HL-60 (cell line): ENCODE measurements around the gene RNF167.

ENCODE experiments used
- DNase-seq, 2 experiments: peaks; one replicate each; pipeline ENCODE4 v3.0.0-alpha.2; 2010 to 2020; ENCODE audit warnings: low read depth in 1 of 2, low spot score in 1 of 2
- H3K27ac ChIP-seq: fragments of 250-450 bp; sonication (Bioruptor Pico); replicated peaks from 2 replicates; pipeline ENCODE4 v1.5.1; 2020; ENCODE audit warnings: mild to moderate bottlenecking, moderate library complexity
- H3K27me3 ChIP-seq: fragments of 250-450 bp; sonication (Bioruptor Pico); 2 replicates; pipeline ENCODE4 v1.5.1; 2021; ENCODE audit warnings: mild to moderate bottlenecking, moderate library complexity; ENCODE audit not compliant: insufficient read depth, poor library complexity, severe bottlenecking
- H3K4me3 ChIP-seq: replicated peaks from 2 replicates; pipeline ENCODE4 v1.5.1; 2011; ENCODE audit warnings: mild to moderate bottlenecking, control low read depth, low read length; ENCODE audit not compliant: insufficient read depth
- GABPA ChIP-seq: IDR thresholded peaks from 2 replicates; pipeline ENCODE4 v1.6.1; 2012; ENCODE audit warnings: low read depth
- POLR2AphosphoS5 ChIP-seq: IDR thresholded peaks from 2 replicates; pipeline ENCODE4 v1.6.1; 2012; ENCODE audit warnings: low read depth
- SPI1 ChIP-seq: IDR thresholded peaks from 2 replicates; pipeline ENCODE4 v1.6.1; 2012; ENCODE audit warnings: low read depth, mild to moderate bottlenecking, borderline replicate concordance
- TF ChIP-seq, protein P1 (sequence below): IDR thresholded peaks from one replicate; pipeline ENCODE4 v1.5.1; 2011; ENCODE audit warnings: low read length, control low read depth, inconsistent platforms; ENCODE audit not compliant: insufficient read depth
- TF ChIP-seq, protein P2 (sequence below): IDR thresholded peaks from 2 replicates; pipeline ENCODE4 v1.6.1; 2012; ENCODE audit warnings: low read depth; ENCODE audit not compliant: insufficient replicate concordance

Gene RNF167

DNA sequence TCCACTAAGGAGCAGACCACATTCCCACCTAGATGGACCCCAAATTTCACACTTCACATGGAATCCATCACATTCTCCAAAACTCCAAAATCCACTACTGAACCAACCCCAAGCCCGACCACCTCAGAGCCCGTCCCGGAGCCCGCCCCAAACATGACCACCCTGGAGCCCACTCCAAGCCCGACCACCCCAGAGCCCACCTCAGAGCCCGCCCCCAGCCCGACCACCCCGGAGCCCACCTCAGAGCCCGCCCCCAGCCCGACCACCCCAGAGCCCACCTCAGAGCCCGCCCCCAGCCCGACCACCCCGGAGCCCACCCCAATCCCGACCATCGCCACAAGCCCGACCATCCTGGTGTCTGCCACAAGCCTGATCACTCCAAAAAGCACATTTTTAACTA, 6.4 kb upstream of the RNF167 start:
- DNase-seq = no peak
- Histone ChIP-seq H3K27me3 (no peaks in the 10 kb centered on the region), H3K27ac (no peak overlapping the region), H3K4me3 (no peak overlapping the region)
- TF ChIP-seq, protein P1, sequence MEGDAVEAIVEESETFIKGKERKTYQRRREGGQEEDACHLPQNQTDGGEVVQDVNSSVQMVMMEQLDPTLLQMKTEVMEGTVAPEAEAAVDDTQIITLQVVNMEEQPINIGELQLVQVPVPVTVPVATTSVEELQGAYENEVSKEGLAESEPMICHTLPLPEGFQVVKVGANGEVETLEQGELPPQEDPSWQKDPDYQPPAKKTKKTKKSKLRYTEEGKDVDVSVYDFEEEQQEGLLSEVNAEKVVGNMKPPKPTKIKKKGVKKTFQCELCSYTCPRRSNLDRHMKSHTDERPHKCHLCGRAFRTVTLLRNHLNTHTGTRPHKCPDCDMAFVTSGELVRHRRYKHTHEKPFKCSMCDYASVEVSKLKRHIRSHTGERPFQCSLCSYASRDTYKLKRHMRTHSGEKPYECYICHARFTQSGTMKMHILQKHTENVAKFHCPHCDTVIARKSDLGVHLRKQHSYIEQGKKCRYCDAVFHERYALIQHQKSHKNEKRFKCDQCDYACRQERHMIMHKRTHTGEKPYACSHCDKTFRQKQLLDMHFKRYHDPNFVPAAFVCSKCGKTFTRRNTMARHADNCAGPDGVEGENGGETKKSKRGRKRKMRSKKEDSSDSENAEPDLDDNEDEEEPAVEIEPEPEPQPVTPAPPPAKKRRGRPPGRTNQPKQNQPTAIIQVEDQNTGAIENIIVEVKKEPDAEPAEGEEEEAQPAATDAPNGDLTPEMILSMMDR = no peak
- TF ChIP-seq SPI1 (no peak), GABPA (no peak), POLR2AphosphoS5 (no peak)
- TF ChIP-seq, protein P2, sequence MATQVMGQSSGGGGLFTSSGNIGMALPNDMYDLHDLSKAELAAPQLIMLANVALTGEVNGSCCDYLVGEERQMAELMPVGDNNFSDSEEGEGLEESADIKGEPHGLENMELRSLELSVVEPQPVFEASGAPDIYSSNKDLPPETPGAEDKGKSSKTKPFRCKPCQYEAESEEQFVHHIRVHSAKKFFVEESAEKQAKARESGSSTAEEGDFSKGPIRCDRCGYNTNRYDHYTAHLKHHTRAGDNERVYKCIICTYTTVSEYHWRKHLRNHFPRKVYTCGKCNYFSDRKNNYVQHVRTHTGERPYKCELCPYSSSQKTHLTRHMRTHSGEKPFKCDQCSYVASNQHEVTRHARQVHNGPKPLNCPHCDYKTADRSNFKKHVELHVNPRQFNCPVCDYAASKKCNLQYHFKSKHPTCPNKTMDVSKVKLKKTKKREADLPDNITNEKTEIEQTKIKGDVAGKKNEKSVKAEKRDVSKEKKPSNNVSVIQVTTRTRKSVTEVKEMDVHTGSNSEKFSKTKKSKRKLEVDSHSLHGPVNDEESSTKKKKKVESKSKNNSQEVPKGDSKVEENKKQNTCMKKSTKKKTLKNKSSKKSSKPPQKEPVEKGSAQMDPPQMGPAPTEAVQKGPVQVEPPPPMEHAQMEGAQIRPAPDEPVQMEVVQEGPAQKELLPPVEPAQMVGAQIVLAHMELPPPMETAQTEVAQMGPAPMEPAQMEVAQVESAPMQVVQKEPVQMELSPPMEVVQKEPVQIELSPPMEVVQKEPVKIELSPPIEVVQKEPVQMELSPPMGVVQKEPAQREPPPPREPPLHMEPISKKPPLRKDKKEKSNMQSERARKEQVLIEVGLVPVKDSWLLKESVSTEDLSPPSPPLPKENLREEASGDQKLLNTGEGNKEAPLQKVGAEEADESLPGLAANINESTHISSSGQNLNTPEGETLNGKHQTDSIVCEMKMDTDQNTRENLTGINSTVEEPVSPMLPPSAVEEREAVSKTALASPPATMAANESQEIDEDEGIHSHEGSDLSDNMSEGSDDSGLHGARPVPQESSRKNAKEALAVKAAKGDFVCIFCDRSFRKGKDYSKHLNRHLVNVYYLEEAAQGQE = no peak

DNA sequence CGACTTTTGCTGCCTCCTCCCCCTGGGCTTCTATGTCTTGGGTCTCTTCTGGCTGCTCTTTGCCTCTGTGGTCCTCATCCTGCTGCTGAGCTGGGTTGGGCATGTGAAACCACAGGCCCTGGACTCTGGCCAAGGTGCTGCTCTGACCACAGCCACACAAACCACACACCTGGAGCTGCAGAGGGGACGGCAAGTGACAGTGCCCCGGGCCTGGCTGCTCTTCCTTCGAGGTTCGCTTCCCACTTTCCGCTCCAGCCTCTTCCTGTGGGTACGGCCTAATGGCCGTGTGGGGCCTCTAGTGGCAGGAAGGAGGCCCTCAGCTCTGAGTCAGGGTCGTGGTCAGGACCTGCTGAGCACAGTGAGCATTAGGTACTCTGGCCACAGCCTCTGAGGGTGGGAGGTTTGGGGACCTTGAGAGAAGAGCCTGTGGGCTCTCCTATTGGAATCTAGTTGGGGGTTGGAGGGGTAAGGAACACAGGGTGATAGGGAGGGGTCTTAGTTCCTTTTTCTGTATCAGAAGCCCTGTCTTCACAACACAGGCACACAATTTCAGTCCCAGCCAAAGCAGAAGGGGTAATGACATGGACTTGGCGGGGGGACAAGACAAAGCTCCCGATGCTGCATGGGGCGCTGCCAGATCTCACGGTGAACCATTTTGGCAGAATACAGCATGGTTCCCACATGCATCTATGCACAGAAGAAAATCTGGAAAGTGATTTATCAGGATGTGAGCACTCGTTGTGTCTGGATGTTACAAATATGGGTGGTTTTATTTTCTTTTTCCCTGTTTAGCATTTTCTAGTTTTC, 5.7 kb upstream of the RNF167 start:
- Histone ChIP-seq H3K27ac (no peak overlapping the region; the same call in 1 of the 2 replicates), H3K27me3 (no peaks in the 10 kb centered on the region), H3K4me3 (no peak overlapping the region)
- DNase-seq = peak in 1 of 2 experiments; percentile 57
- TF ChIP-seq, protein P1 = no peak
- TF ChIP-seq POLR2AphosphoS5 = peak; percentile 63

DNA sequence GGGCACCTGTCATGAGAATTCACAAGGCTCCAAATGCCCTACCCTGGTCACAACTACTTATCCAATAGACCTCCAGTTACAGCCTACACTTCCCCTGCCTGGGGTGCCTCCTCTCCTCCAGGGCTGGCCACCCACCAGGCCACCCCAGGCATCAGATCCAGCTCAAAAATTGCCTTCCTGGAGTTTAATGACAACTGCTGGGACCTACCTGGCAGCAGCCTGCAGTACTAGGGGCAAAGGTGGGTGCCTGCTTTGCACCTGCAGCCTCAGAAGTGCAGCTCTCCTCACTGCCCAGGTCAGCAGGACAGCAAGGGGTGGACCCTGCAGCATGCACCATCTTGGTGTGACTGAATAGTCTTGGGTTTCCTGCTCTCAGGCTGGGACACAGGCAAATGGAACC, 4.4 kb upstream of the RNF167 start:
- TF ChIP-seq SPI1 (no peak), POLR2AphosphoS5 (no peak), GABPA (no peak)
- TF ChIP-seq, protein P1 = no peak
- TF ChIP-seq, protein P2 = no peak
- Histone ChIP-seq H3K4me3 (no peak overlapping the region), H3K27ac (no peak overlapping the region), H3K27me3 (no peaks in the 10 kb centered on the region)
- DNase-seq = no peak

GRCh38 chr17:4936436-4936835, 3.6 kb upstream of the RNF167 start:
- H3K27ac ChIP-seq = no peak overlapping the region
- no peak for DNase-seq
- TF ChIP-seq, protein P2 = no peak
- no peak for TF ChIP-seq POLR2AphosphoS5
- no peak for TF ChIP-seq SPI1
- TF ChIP-seq, protein P1 = no peak
- no peak for TF ChIP-seq GABPA
- no peak overlapping the region for H3K4me3 ChIP-seq
- H3K27me3 ChIP-seq = no peaks in the 10 kb centered on the region
